IMR-90 (cell line): Measurements from ENCODE around the gene VPS52. TPM values are rescaled to one million over a fixed set of nuclear protein-coding genes. Genes with fewer than 3 reads are reported as not detected.

Experiments
- ATAC-seq: fragments of 200-7000 bp; cut with Tn5 transposase; 2 replicates; pipeline ENCODE4 v1.9.1; 2020; ENCODE audit warnings: low read depth, mild to moderate bottlenecking, moderate library complexity
- BruUV-seq: library from RNA; stranded (reverse); fragments of 400-500 nt; replicated peaks from 2 replicates; lab custom pipeline; 2021; lab: Mats Ljungman, UMichigan
- CTCF ChIA-PET: fragments of 300-600 bp; formaldehyde crosslinking; extraction: SDS; loops from one replicate; lab custom pipeline; 2021; ENCODE audit warnings: antibody characterized with exemption; lab: Yijun Ruan, JAX
- POLR2A ChIA-PET: fragments of 300-600 bp; sonication (Branson Sonifier 250); formaldehyde crosslinking; loops from one replicate; lab custom pipeline; 2022; ENCODE audit warnings: antibody characterized with exemption; ENCODE audit not compliant: unreplicated experiment; lab: Charles Lee
- DNase-seq: peaks from one replicate; pipeline ENCODE4 v3.0.0; 2013
- H2AFZ ChIP-seq: replicated peaks from 2 replicates; pipeline ENCODE3; 2013; ENCODE audit warnings: low read length, mild to moderate bottlenecking; ENCODE audit not compliant: poor library complexity
- H2AK5ac ChIP-seq: 2 replicates; pipeline ENCODE4 v1.6.1; 2013; ENCODE audit warnings: low read depth, low read length, inconsistent platforms
- H2AK9ac ChIP-seq: replicated peaks from 2 replicates; pipeline ENCODE3; 2013; ENCODE audit warnings: mild to moderate bottlenecking, low read depth, low read length, moderate library complexity; ENCODE audit not compliant: poor library complexity
- H2BK120ac ChIP-seq: 2 replicates; pipeline ENCODE4 v1.6.1; 2013; ENCODE audit warnings: low read depth, low read length, inconsistent platforms
- H2BK15ac ChIP-seq: 3 replicates; pipeline ENCODE4 v1.6.1; 2013; ENCODE audit warnings: low read depth, low read length, inconsistent platforms
- H2BK20ac ChIP-seq: 2 replicates; pipeline ENCODE4 v1.6.1; 2013; ENCODE audit warnings: low read depth, mild to moderate bottlenecking, inconsistent platforms, low read length, moderate library complexity
- H2BK5ac ChIP-seq: 2 replicates; pipeline ENCODE4 v1.6.1; 2013; ENCODE audit warnings: mild to moderate bottlenecking, low read depth, low read length, inconsistent platforms; ENCODE audit not compliant: poor library complexity, severe bottlenecking
- H3K14ac ChIP-seq: replicated peaks from 2 replicates; pipeline ENCODE4 v1.6.1; 2013; ENCODE audit warnings: low read depth, low read length, inconsistent platforms
- H3K18ac ChIP-seq: 2 replicates; pipeline ENCODE4 v1.6.1; 2013; ENCODE audit warnings: low read depth, low read length, control low read depth
- H3K23ac ChIP-seq: 2 replicates; pipeline ENCODE4 v1.6.1; 2013; ENCODE audit warnings: low read depth, low read length, inconsistent platforms
- H3K27ac ChIP-seq: 2 replicates; pipeline ENCODE4 v1.5.1; 2013; ENCODE audit warnings: mild to moderate bottlenecking, control low read depth, low read length; ENCODE audit not compliant: insufficient read depth
- H3K27me3 ChIP-seq: 2 replicates; pipeline ENCODE4 v1.6.1; 2013; ENCODE audit warnings: low read length; ENCODE audit not compliant: control insufficient read depth, insufficient read depth
- H3K36me3 ChIP-seq: 2 replicates; pipeline ENCODE4 v1.6.1; 2013; ENCODE audit warnings: low read length, mixed read lengths; ENCODE audit not compliant: control insufficient read depth, insufficient read depth
- H3K4ac ChIP-seq: 2 replicates; pipeline ENCODE4 v1.6.1; 2013; ENCODE audit warnings: low read depth, low read length, inconsistent platforms
- H3K4me1 ChIP-seq: 2 replicates; pipeline ENCODE4 v1.6.1; 2013; ENCODE audit warnings: low read length, mixed read lengths; ENCODE audit not compliant: control insufficient read depth, insufficient read depth
- H3K4me2 ChIP-seq: 2 replicates; pipeline ENCODE4 v1.6.1; 2013; ENCODE audit warnings: low read depth, mild to moderate bottlenecking, control low read depth, low read length, moderate library complexity
- H3K4me3 ChIP-seq: 2 replicates; pipeline ENCODE4 v1.5.1; 2013; ENCODE audit warnings: low read depth, mild to moderate bottlenecking, control low read depth, low read length, moderate library complexity; ENCODE audit not compliant: insufficient read depth
- H3K56ac ChIP-seq: 2 replicates; pipeline ENCODE4 v1.6.1; 2013; ENCODE audit warnings: low read length, inconsistent platforms; ENCODE audit not compliant: insufficient read depth; ENCODE audit errors: extremely low read depth
- H3K79me1 ChIP-seq, 2 experiments: 2 replicates each; pipeline ENCODE4 v1.6.1; 2013; ENCODE audit warnings: low read length in 2 of 2, inconsistent platforms in 1 of 2, low read depth in 1 of 2
- H3K9ac ChIP-seq: 2 replicates; pipeline ENCODE4 v1.6.1; 2013; ENCODE audit warnings: low read depth, low read length, control low read depth
- H3K9me1 ChIP-seq: 2 replicates; pipeline ENCODE4 v1.6.1; 2013; ENCODE audit warnings: low read length, inconsistent platforms; ENCODE audit not compliant: insufficient read depth
- H3K9me3 ChIP-seq: 2 replicates; pipeline ENCODE4 v1.6.1; 2013; ENCODE audit warnings: low read length; ENCODE audit not compliant: control insufficient read depth, insufficient read depth
- H4K20me1 ChIP-seq: 2 replicates; pipeline ENCODE4 v1.6.1; 2013; ENCODE audit warnings: low read length, inconsistent platforms; ENCODE audit not compliant: insufficient read depth
- H4K5ac ChIP-seq: 2 replicates; pipeline ENCODE4 v1.6.1; 2013; ENCODE audit warnings: mild to moderate bottlenecking, low read depth, low read length, control low read depth
- H4K8ac ChIP-seq, 2 experiments: 2 replicates each; pipeline ENCODE4 v1.6.1; 2013; ENCODE audit warnings: low read depth in 2 of 2, low read length in 2 of 2, control low read depth in 1 of 2, inconsistent platforms in 1 of 2
- H4K91ac ChIP-seq: 2 replicates; pipeline ENCODE4 v1.6.1; 2013; ENCODE audit warnings: low read depth, low read length, inconsistent platforms; ENCODE audit not compliant: insufficient read depth
- CEBPB ChIP-seq: IDR thresholded peaks from 2 replicates; pipeline ENCODE4 v1.6.1; 2012; ENCODE audit warnings: low read depth, low read length, improper control_type of control experiment
- CHD1 ChIP-seq: IDR thresholded peaks from 2 replicates; pipeline ENCODE4 v1.6.1; 2012; ENCODE audit warnings: low read depth, low read length, improper control_type of control experiment
- MAFK ChIP-seq: IDR thresholded peaks from 2 replicates; pipeline ENCODE4 v1.6.1; 2012; ENCODE audit warnings: low read depth, low read length, improper control_type of control experiment
- NFE2L2 ChIP-seq: fragments of 150-350 bp; IDR thresholded peaks from 2 replicates; pipeline ENCODE4 v1.6.1; 2016; ENCODE audit warnings: low read depth, mild to moderate bottlenecking, low read length
- POLR2A ChIP-seq: IDR thresholded peaks from 2 replicates; pipeline ENCODE4 v1.6.1; 2012; ENCODE audit warnings: mild to moderate bottlenecking, low read depth, low read length
- RCOR1 ChIP-seq: IDR thresholded peaks from 2 replicates; pipeline ENCODE4 v1.6.1; 2012; ENCODE audit warnings: mild to moderate bottlenecking, low read length, improper control_type of control experiment; ENCODE audit not compliant: insufficient replicate concordance
- RFX5 ChIP-seq: IDR thresholded peaks from 2 replicates; pipeline ENCODE4 v1.8.0; 2012; ENCODE audit warnings: low read depth, mild to moderate bottlenecking, low read length, moderate library complexity
- SMC3 ChIP-seq: fragments of 150-350 bp; IDR thresholded peaks from 2 replicates; pipeline ENCODE4 v1.6.1; 2016; ENCODE audit warnings: low read depth, mild to moderate bottlenecking, antibody characterized with exemption, low read length, moderate library complexity
- WGBS, 2 experiments: methylation state at CpG; one replicate each; pipeline versions ENCODE4 v1.1.5 to v1.1.7; 2013; ENCODE audit warnings: missing lambda C conversion rate in 2 of 2; ENCODE audit not compliant: insufficient read length in 1 of 2; ENCODE audit errors: extremely low coverage in 2 of 2; 5-methylcytosine and 5-hydroxymethylcytosine counted together
- dilution Hi-C: fragments of 300-500 bp; cut with HindIII; formaldehyde crosslinking; loops from one replicate; pipeline ENCODE4 v1.14.3; 2018; ENCODE audit warnings: low sequenced_read_pairs; ENCODE audit not compliant: unreplicated experiment
- in situ Hi-C: fragments of 300-500 bp; cut with MboI; formaldehyde crosslinking; loops from 3 replicates; pipeline ENCODE4 v1.14.3; 2019; ENCODE audit warnings: low sequenced_read_pairs, inconsistent platforms, mixed read lengths
- intact Hi-C: fragments of 100-400 bp; cut with micrococcal nuclease; formaldehyde crosslinking; loops from 2 replicates; pipeline ENCODE4 v1.10.0; 2022
- polyA plus RNA-seq, 3 experiments: library from polyadenylated mRNA; depleted of rRNA; stranded (reverse); fragments of >200 nt; gene quantifications; 2 replicates each; pipeline ENCODE4 v1.2.3, GENCODE V29; 2012; ENCODE audit warnings: low replicate concordance in 1 of 3
- total RNA-seq: library from RNA; depleted of rRNA; stranded (reverse); fragments of >200 nt; gene quantifications from 2 replicates; pipeline ENCODE4 v1.2.3, GENCODE V29; 2012
- TF ChIP-seq, protein P1 (sequence below): conservative IDR thresholded peaks from 2 replicates; pipeline ENCODE4 v1.5.1; 2012; ENCODE audit warnings: mild to moderate bottlenecking, low read depth, low read length, improper control_type of control experiment
- TF ChIP-seq, protein P2 (sequence below): fragments of 150-350 bp; IDR thresholded peaks from 2 replicates; pipeline ENCODE4 v1.6.1; 2017; ENCODE audit warnings: mild to moderate bottlenecking, antibody characterized with exemption, low read length, low read depth

VPS52 gene
- total and polyA plus RNA-seq, 2 of the 4 experiments (the other 2 are of a cell fraction): 29.8 to 54.6 TPM

DNA sequence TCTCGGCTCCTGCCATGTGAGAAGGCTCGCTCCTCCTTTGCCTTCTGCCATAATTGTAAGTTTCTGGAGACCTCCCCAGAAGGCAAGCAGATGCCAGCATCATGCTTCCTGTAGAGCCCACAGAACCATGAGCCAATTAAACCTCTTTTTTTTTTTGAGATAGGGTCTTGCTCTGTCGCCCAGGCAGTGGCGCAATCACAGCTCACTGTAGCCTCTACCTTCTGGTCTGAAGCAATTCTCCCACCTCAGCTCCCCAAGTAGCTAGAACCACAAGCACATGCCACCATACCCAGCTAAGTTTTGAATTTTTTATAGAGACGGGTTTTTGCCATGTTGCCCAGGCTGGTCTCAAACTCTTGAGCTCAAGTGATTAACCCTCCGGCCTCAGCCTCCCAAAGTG is 34.8 kb downstream of the VPS52 start:
- Histone ChIP-seq H3K9ac (no peak overlapping the region), H2AK9ac (no peak overlapping the region), H2BK120ac (no peak overlapping the region), H3K27ac (no peak overlapping the region), H3K4me1 (no peaks in the 10 kb centered on the region), H3K79me1 (no peaks in the 10 kb centered on the region), H3K27me3 (peaks cover 51% of the 10 kb centered on the region), H3K14ac (no peak overlapping the region), H3K4me3 (no peak overlapping the region), H4K91ac (no peak overlapping the region), H4K8ac (no peak overlapping the region), H3K4me2 (no peak overlapping the region), H3K36me3 (no peaks in the 10 kb centered on the region), H3K9me3 (no peaks in the 10 kb centered on the region), H3K9me1 (no peaks in the 10 kb centered on the region), H2BK5ac (no peak overlapping the region), H4K5ac (no peak overlapping the region), H3K4ac (no peak overlapping the region), H4K20me1 (no peaks in the 10 kb centered on the region), H2BK20ac (no peak overlapping the region), H3K23ac (no peak overlapping the region), H2AFZ (no peak overlapping the region), H2AK5ac (no peak overlapping the region), H3K18ac (no peak overlapping the region), H3K56ac (no peak overlapping the region), H2BK15ac (no peak overlapping the region)
- CTCF ChIA-PET: no interaction called here
- WGBS, 2 experiments: 84% methylated on average over 2 of the region's 6 CpGs; no CpG with 5 or more reads in 1 of the 2 experiments
- no TSS peak for BruUV-seq
- TF ChIP-seq, protein P1, sequence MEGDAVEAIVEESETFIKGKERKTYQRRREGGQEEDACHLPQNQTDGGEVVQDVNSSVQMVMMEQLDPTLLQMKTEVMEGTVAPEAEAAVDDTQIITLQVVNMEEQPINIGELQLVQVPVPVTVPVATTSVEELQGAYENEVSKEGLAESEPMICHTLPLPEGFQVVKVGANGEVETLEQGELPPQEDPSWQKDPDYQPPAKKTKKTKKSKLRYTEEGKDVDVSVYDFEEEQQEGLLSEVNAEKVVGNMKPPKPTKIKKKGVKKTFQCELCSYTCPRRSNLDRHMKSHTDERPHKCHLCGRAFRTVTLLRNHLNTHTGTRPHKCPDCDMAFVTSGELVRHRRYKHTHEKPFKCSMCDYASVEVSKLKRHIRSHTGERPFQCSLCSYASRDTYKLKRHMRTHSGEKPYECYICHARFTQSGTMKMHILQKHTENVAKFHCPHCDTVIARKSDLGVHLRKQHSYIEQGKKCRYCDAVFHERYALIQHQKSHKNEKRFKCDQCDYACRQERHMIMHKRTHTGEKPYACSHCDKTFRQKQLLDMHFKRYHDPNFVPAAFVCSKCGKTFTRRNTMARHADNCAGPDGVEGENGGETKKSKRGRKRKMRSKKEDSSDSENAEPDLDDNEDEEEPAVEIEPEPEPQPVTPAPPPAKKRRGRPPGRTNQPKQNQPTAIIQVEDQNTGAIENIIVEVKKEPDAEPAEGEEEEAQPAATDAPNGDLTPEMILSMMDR: no peak
- TF ChIP-seq RFX5 (no peak), MAFK (no peak), POLR2A (no peak), CEBPB (no peak), CHD1 (no peak), NFE2L2 (no peak), RCOR1 (no peak), SMC3 (no peak)
- TF ChIP-seq, protein P2, sequence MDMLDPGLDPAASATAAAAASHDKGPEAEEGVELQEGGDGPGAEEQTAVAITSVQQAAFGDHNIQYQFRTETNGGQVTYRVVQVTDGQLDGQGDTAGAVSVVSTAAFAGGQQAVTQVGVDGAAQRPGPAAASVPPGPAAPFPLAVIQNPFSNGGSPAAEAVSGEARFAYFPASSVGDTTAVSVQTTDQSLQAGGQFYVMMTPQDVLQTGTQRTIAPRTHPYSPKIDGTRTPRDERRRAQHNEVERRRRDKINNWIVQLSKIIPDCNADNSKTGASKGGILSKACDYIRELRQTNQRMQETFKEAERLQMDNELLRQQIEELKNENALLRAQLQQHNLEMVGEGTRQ: no peak
- ATAC-seq (no peak), DNase-seq (no peak)
- dilution Hi-C loops: no loop called here
- in situ Hi-C loops: no loop called here
- POLR2A ChIA-PET: no interaction called here
- intact Hi-C loops: no loop called here
